NB4 (cell line): ENCODE results near the gene ZNF319.

ENCODE experiments used
- DNase-seq: peaks from one replicate; pipeline ENCODE4 v3.0.0; 2010; ENCODE audit warnings: low read depth
- H3K4me3 ChIP-seq: one replicate; pipeline ENCODE4 v1.5.1; 2011; ENCODE audit warnings: mild to moderate bottlenecking, low read depth, low read length, moderate library complexity
- CTCF ChIP-seq: IDR thresholded peaks from one replicate; pipeline ENCODE4 v1.5.1; 2012; ENCODE audit warnings: low read depth, low read length
- MAX ChIP-seq: IDR thresholded peaks from 2 replicates; pipeline ENCODE4 v1.6.1; 2011; ENCODE audit warnings: low read depth, low read length
- MYC ChIP-seq: IDR thresholded peaks from 2 replicates; pipeline ENCODE4 v1.6.1; 2011; ENCODE audit warnings: low read depth, low read length
- POLR2A ChIP-seq: IDR thresholded peaks from 2 replicates; pipeline ENCODE4 v1.6.1; 2011; ENCODE audit warnings: mild to moderate bottlenecking; ENCODE audit not compliant: insufficient read length; ENCODE audit errors: extremely low read depth

ZNF319 gene

GRCh38 chr16:58000706-58001676 lies 519 bp upstream of the ZNF319 start, which contains the start of gene USB1:
Gene USB1, plus strand, starts transcription at chr16:58001407. Its CDS starts 77 bp downstream, at chr16:58001484.
- H3K4me3 ChIP-seq, result peak within 1 kb of the TSS; percentile 69
- peak; percentile 93 for DNase-seq
- TF ChIP-seq MYC (peak; percentile 28), MAX (peak; percentile 51), POLR2A (peak; percentile 78), CTCF (peak; percentile 35)

- DNase-seq, result peak; percentile 82
- peak overlapping the region; percentile 62 for H3K4me3 ChIP-seq
- TF ChIP-seq POLR2A (no peak), CTCF (no peak), MYC (no peak)
Observed at GRCh38 chr16:57999366-57999970, 1.0 kb downstream of the ZNF319 start.

- DNase-seq, result no peak
- H3K4me3 ChIP-seq, result peak overlapping the region; percentile 62
- no peak for TF ChIP-seq MYC
- no peak for TF ChIP-seq MAX
- no peak for TF ChIP-seq POLR2A
- TF ChIP-seq CTCF, result no peak
Observed at GRCh38 chr16:57998992-57999365, 1.5 kb downstream of the ZNF319 start.

- peak; percentile 96 for DNase-seq
- peak overlapping the region; percentile 62 for H3K4me3 ChIP-seq
Observed at GRCh38 chr16:57998486-57998885, 2.0 kb downstream of the ZNF319 start.

More at GRCh38 chr16:57998486-57998885, 2.0 kb downstream of the ZNF319 start:
- peak; percentile 55 for TF ChIP-seq MAX
- TF ChIP-seq MYC, result peak; percentile 64
- no peak for TF ChIP-seq CTCF
- no peak for TF ChIP-seq POLR2A
